Hepatocyte (in vitro differentiated cells): ENCODE measurements around the gene KCNJ9. TPM values are rescaled to one million over a fixed set of nuclear protein-coding genes. Genes with fewer than 3 reads are reported as not detected.
A peak's percentile ranks its signal among the peaks of the same experiment; 100 is the strongest.
"Not testable (repeated sequence)": the region's sequence is repeated elsewhere in the genome, so short reads cannot be mapped to it uniquely, and the experiment has no call there.

Experiments
- DNase-seq: peaks from one replicate; pipeline ENCODE4 v3.0.0-alpha.2; 2016; ENCODE audit warnings: low spot score
- H2AFZ ChIP-seq: fragments of 200-600 bp; sonication (generic); 2 replicates; pipeline ENCODE4 v1.6.0; 2016; ENCODE audit warnings: antibody characterized with exemption, mild to moderate bottlenecking
- H3K27ac ChIP-seq: fragments of 200-600 bp; sonication (generic); 2 replicates; pipeline ENCODE4 v1.5.1; 2016; ENCODE audit warnings: mild to moderate bottlenecking
- H3K27me3 ChIP-seq: fragments of 200-600 bp; sonication (generic); 2 replicates; pipeline ENCODE4 v1.6.1; 2016
- H3K36me3 ChIP-seq: fragments of 200-600 bp; sonication (generic); replicated peaks from 2 replicates; pipeline ENCODE4 v1.5.1; 2016; ENCODE audit warnings: low read depth; ENCODE audit not compliant: insufficient read depth
- H3K4me1 ChIP-seq: fragments of 200-600 bp; sonication (generic); 2 replicates; pipeline ENCODE4 v1.5.1; 2016; ENCODE audit warnings: mild to moderate bottlenecking, moderate library complexity; ENCODE audit not compliant: insufficient read depth
- H3K4me2 ChIP-seq: fragments of 200-600 bp; sonication (generic); 2 replicates; pipeline ENCODE4 v1.6.0; 2016
- H3K4me3 ChIP-seq: fragments of 200-600 bp; sonication (generic); 2 replicates; pipeline ENCODE4 v1.5.1; 2016; ENCODE audit warnings: mild to moderate bottlenecking
- H3K79me2 ChIP-seq: fragments of 200-600 bp; sonication (generic); 2 replicates; pipeline ENCODE4 v1.6.0; 2017; ENCODE audit warnings: mild to moderate bottlenecking
- H3K9me2 ChIP-seq: fragments of 200-600 bp; sonication (generic); replicated peaks from 2 replicates; pipeline ENCODE4 v1.6.0; 2017; ENCODE audit warnings: mild to moderate bottlenecking; ENCODE audit not compliant: insufficient read depth
- H3K9me3 ChIP-seq: fragments of 200-600 bp; sonication (generic); 2 replicates; pipeline ENCODE4 v1.5.1; 2016; ENCODE audit warnings: low read depth, mild to moderate bottlenecking
- H4K20me1 ChIP-seq: fragments of 200-600 bp; sonication (generic); 2 replicates; pipeline ENCODE4 v1.6.0; 2016; ENCODE audit warnings: mild to moderate bottlenecking; ENCODE audit not compliant: insufficient read depth, poor library complexity, severe bottlenecking
- CTCF ChIP-seq: fragments of 200-600 bp; sonication (generic); IDR thresholded peaks from 2 replicates; pipeline ENCODE4 v1.5.1; 2016; ENCODE audit warnings: antibody characterized with exemption, mild to moderate bottlenecking; ENCODE audit not compliant: poor library complexity
- EZH2 ChIP-seq: fragments of 200-600 bp; sonication (generic); IDR thresholded peaks from 2 replicates; pipeline ENCODE4 v1.6.1; 2016; ENCODE audit warnings: antibody characterized with exemption, mild to moderate bottlenecking, borderline replicate concordance
- EZH2phosphoT487 ChIP-seq: fragments of 200-600 bp; sonication (generic); IDR thresholded peaks from one replicate; pipeline ENCODE4 v1.6.1; 2018; ENCODE audit warnings: antibody characterized with exemption, mild to moderate bottlenecking, low read depth, moderate library complexity; ENCODE audit not compliant: unreplicated experiment, severe bottlenecking
- WGBS: methylation state at CpG from one replicate; pipeline ENCODE4 v1.1.6; 2016; ENCODE audit warnings: low lambda C conversion rate; ENCODE audit errors: missing lambda C conversion rate; 5-methylcytosine and 5-hydroxymethylcytosine counted together
- polyA plus RNA-seq: library from polyadenylated mRNA; unstranded; fragments of >200 nt; fragmentation: Nextera tagmentation; extraction: Ambion mirVana; gene quantifications from 2 replicates; pipeline ENCODE4 v1.2.1, GENCODE V29; 2016
- total RNA-seq: library from RNA; depleted of rRNA; stranded (reverse); fragments of >200 nt; gene quantifications from 2 replicates; pipeline ENCODE4 v1.2.3, GENCODE V29; 2014

Gene KCNJ9
- total and polyA plus RNA-seq, 2 experiments from 2014 or later = not detected

GRCh38 chr1:160124705-160125478 is 43.6 kb downstream of the KCNJ9 start:
- Histone ChIP-seq H4K20me1 (no peaks in the 10 kb centered on the region), H3K27me3 (no peaks in the 10 kb centered on the region), H3K9me2 (no peaks in the 10 kb centered on the region), H3K4me2 (no peak overlapping the region), H3K4me1 (peaks cover 8% of the 10 kb centered on the region), H3K79me2 (no peaks in the 10 kb centered on the region), H3K4me3 (no peak overlapping the region), H3K27ac (peak overlapping the region; percentile 87), H3K36me3 (no peaks in the 10 kb centered on the region), H3K9me3 (no peaks in the 10 kb centered on the region), H2AFZ (no peak overlapping the region)
- DNase-seq = peak; percentile 71
- WGBS = 71% methylated on average over 8 of the region's 8 CpGs
- TF ChIP-seq EZH2phosphoT487 = no peak
- no peak for TF ChIP-seq CTCF
- TF ChIP-seq EZH2 = no peak

- no peak overlapping the region for H3K4me2 ChIP-seq
- H3K36me3 ChIP-seq = no peaks in the 10 kb centered on the region
- H3K79me2 ChIP-seq = no peaks in the 10 kb centered on the region
- H3K9me3 ChIP-seq = no peaks in the 10 kb centered on the region
- WGBS = 100% methylated on average over 1 of the region's 1 CpG
- H4K20me1 ChIP-seq = no peaks in the 10 kb centered on the region
- peaks cover 8% of the 10 kb centered on the region for H3K4me1 ChIP-seq
- no peak for DNase-seq
- H3K27me3 ChIP-seq = no peaks in the 10 kb centered on the region
- H2AFZ ChIP-seq = no peak overlapping the region
- no peak for TF ChIP-seq EZH2
- TF ChIP-seq EZH2phosphoT487 = no peak
- TF ChIP-seq CTCF = no peak
- peak overlapping the region; percentile 87 for H3K27ac ChIP-seq
- no peaks in the 10 kb centered on the region for H3K9me2 ChIP-seq
- H3K4me3 ChIP-seq = no peak overlapping the region
These were observed 44.4 kb downstream of the KCNJ9 start for GRCh38 chr1:160125746-160126145.

GRCh38 chr1:160126342-160126741 is 45.0 kb downstream of the KCNJ9 start:
- not testable (repeated sequence) for H3K27me3 ChIP-seq, H3K4me2 ChIP-seq, H3K9me2 ChIP-seq, H4K20me1 ChIP-seq, H3K4me1 ChIP-seq, H3K9me3 ChIP-seq, DNase-seq, H2AFZ ChIP-seq, H3K36me3 ChIP-seq, H3K4me3 ChIP-seq, H3K79me2 ChIP-seq, H3K27ac ChIP-seq
- 85% methylated on average over 4 of the region's 4 CpGs for WGBS

GRCh38 chr1:160127381-160127780 is 46.0 kb downstream of the KCNJ9 start:
- no peak overlapping the region for H2AFZ ChIP-seq
- H3K4me1 ChIP-seq = peaks cover 8% of the 10 kb centered on the region
- H3K27me3 ChIP-seq = no peaks in the 10 kb centered on the region
- no peak overlapping the region for H3K4me3 ChIP-seq
- no peaks in the 10 kb centered on the region for H3K79me2 ChIP-seq
- WGBS = 95% methylated on average over 9 of the region's 9 CpGs
- no peaks in the 10 kb centered on the region for H4K20me1 ChIP-seq
- TF ChIP-seq EZH2 = no peak
- TF ChIP-seq EZH2phosphoT487 = no peak
- no peak for TF ChIP-seq CTCF
- H3K9me3 ChIP-seq = no peaks in the 10 kb centered on the region
- no peaks in the 10 kb centered on the region for H3K36me3 ChIP-seq
- peak overlapping the region; percentile 58 for H3K27ac ChIP-seq
- DNase-seq = no peak
- no peak overlapping the region for H3K4me2 ChIP-seq
- no peaks in the 10 kb centered on the region for H3K9me2 ChIP-seq
